Activated CD8-positive, alpha-beta T cell treated with anti-CD3 and anti-CD28 coated beads for 36 hours (primary cell): Measurements from ENCODE around the gene GUSB. TPM values are rescaled to one million over a fixed set of nuclear protein-coding genes. Genes with fewer than 3 reads are reported as not detected.

ENCODE experiments used
- ATAC-seq: fragments of 200-7000 bp; cut with Tn5 transposase; one replicate; pipeline ENCODE4 v1.10.0; 2021; ENCODE audit warnings: mild to moderate bottlenecking, moderate library complexity
- CTCF ChIA-PET: fragments of 350-600 bp; sonication (Branson Sonifier 250); formaldehyde crosslinking; loops from one replicate; lab custom pipeline; 2021; ENCODE audit warnings: antibody characterized with exemption; lab: Charles Lee
- POLR2A ChIA-PET: fragments of 350-600 bp; sonication (Branson Sonifier 250); formaldehyde crosslinking; loops from one replicate; lab custom pipeline; 2021; ENCODE audit warnings: antibody characterized with exemption; lab: Charles Lee
- DNase-seq: peaks from one replicate; pipeline ENCODE4 v3.0.0-alpha.2; 2020
- H3K27ac Mint-ChIP-seq: one replicate; pipeline ENCODE4 v1.8.0; 2021; ENCODE audit warnings: mild to moderate bottlenecking, mixed read lengths
- H3K27me3 Mint-ChIP-seq: one replicate; pipeline ENCODE4 v1.8.0; 2021; ENCODE audit warnings: mixed read lengths
- H3K36me3 Mint-ChIP-seq: one replicate; pipeline ENCODE4 v1.8.0; 2021; ENCODE audit warnings: low read depth, mixed read lengths
- H3K4me1 Mint-ChIP-seq: one replicate; pipeline ENCODE4 v1.8.0; 2021; ENCODE audit warnings: low read depth, mixed read lengths
- H3K4me3 Mint-ChIP-seq: one replicate; pipeline ENCODE4 v1.8.0; 2021; ENCODE audit warnings: mild to moderate bottlenecking, moderate library complexity, mixed read lengths
- H3K9me3 Mint-ChIP-seq: one replicate; pipeline ENCODE4 v1.8.0; 2021; ENCODE audit warnings: mixed read lengths
- CTCF ChIP-seq: fragments of 200-600 bp; IDR thresholded peaks from one replicate; pipeline ENCODE4 v1.8.0; 2022; ENCODE audit warnings: antibody characterized with exemption, mild to moderate bottlenecking
- intact Hi-C: fragments of 100-400 bp; cut with micrococcal nuclease; formaldehyde crosslinking; loops from one replicate; pipeline ENCODE4 v1.10.0; 2022
- total RNA-seq, 2 experiments: library from RNA; stranded (reverse); gene quantifications; one replicate each; pipeline ENCODE4 v1.2.3, GENCODE V29; 2021

The GUSB gene
- total RNA-seq, 2 experiments from 2014 or later = 42.0 to 48.6 TPM

DNA sequence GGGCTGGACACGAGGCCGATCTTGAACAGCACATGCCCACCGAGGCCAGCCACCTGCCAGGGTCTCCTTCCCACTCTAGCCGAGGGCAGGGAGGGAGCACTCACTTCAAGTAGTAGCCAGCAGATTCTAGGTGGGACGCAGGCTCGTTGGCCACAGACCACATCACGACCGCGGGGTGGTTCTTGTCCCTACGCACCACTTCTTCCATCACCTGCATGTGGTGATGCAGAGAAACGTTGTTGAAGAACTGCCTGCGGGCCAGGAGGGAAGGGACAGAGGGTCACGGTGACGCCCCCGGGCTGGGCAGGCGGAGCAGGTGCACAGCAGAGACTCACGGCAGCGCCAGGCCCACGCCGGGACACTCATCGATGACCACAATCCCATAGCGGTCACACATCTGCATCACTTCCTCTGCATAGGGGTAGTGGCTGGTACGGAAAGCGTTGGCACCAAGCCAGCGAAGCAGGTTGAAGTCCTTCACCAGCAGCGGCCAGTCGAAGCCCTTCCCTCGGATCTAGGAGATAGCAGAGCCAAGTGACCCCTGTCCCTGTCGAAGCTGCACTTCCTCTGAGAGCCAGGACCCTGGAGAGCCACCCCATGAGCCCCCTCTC lies 7.7 kb downstream of the GUSB start:
- intact Hi-C loops = no loop called here
- ChIA-PET POLR2A (no interaction called here), CTCF (no interaction called here)
- DNase-seq (no peak), ATAC-seq (no peak)
- no peaks in the 10 kb centered on the region for H3K9me3 Mint-ChIP-seq
- no peak for TF ChIP-seq CTCF
- H3K27me3 Mint-ChIP-seq = no peaks in the 10 kb centered on the region
- H3K4me3 Mint-ChIP-seq = no peak overlapping the region
- H3K4me1 Mint-ChIP-seq = peaks cover 2% of the 10 kb centered on the region
- H3K36me3 Mint-ChIP-seq = peaks cover 37% of the 10 kb centered on the region
- H3K27ac Mint-ChIP-seq = no peak overlapping the region

GRCh38 chr7:65972976-65973375 lies 9.0 kb downstream of the GUSB start:
- intact Hi-C loops = no loop called here
- H3K4me1 Mint-ChIP-seq = peaks cover 2% of the 10 kb centered on the region
- H3K9me3 Mint-ChIP-seq = no peaks in the 10 kb centered on the region
- no peak for TF ChIP-seq CTCF
- H3K36me3 Mint-ChIP-seq = peaks cover 38% of the 10 kb centered on the region
- no peaks in the 10 kb centered on the region for H3K27me3 Mint-ChIP-seq
- DNase-seq = no peak
- ChIA-PET POLR2A (no interaction called here), CTCF (no interaction called here)
- ATAC-seq = no peak
- H3K27ac Mint-ChIP-seq = no peak overlapping the region
- H3K4me3 Mint-ChIP-seq = no peak overlapping the region

DNA sequence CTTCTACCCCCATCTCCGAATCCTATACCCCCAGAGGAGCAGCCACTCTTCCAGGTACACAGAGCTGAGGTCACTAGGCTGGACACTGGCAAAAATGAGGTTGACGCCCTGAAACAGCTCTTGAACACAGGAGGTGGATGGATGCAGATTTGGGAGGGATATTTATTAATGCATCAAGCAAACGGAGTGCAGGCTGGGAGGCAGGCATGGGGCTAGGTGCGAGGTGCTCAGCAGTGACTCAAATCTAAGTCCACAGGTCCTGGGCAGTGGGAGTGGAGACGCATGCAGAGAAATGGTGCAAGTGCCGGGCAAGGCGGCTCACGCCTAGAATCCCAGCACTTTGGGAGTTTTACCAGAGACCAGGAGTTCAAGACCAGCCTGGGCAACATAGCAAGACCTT lies 11.0 kb downstream of the GUSB start:
- intact Hi-C loops = no loop called here
- Mint-ChIP-seq H3K36me3 (peaks cover 51% of the 10 kb centered on the region), H3K9me3 (no peaks in the 10 kb centered on the region), H3K4me3 (no peak overlapping the region), H3K27ac (no peak overlapping the region), H3K4me1 (no peaks in the 10 kb centered on the region), H3K27me3 (no peaks in the 10 kb centered on the region)
- POLR2A ChIA-PET = interaction anchor here (0.8 kb wide), 1 partner anchor 9 kb away, joined by 5 read pairs; no protein-coding TSS in a partner anchor
- no peak for TF ChIP-seq CTCF
- DNase-seq (no peak), ATAC-seq (no peak)
- CTCF ChIA-PET = no interaction called here

- Mint-ChIP-seq H3K27ac (no peak overlapping the region), H3K27me3 (no peaks in the 10 kb centered on the region), H3K36me3 (peaks cover 57% of the 10 kb centered on the region), H3K9me3 (no peaks in the 10 kb centered on the region), H3K4me1 (no peaks in the 10 kb centered on the region), H3K4me3 (no peak overlapping the region)
- ChIA-PET CTCF (interaction anchor here (1.1 kb wide), 1 partner anchor 9 kb away, joined by 4 read pairs; no protein-coding TSS in a partner anchor), POLR2A (interaction anchor here (0.8 kb wide), 2 partner anchors 9 to 10 kb away, joined by 3 read pairs; no protein-coding TSS in a partner anchor)
- ATAC-seq (no peak), DNase-seq (no peak)
- TF ChIP-seq CTCF = no peak
- intact Hi-C loops = no loop called here
Observed at GRCh38 chr7:65968256-65969185, 13.5 kb downstream of the GUSB start.
